Ishikawa (cell line): ENCODE data around the gene ADPRM.

Source experiments
- CEBPB ChIP-seq: IDR thresholded peaks from 2 replicates; pipeline ENCODE4 v1.6.1; 2012
- CREB1 ChIP-seq: IDR thresholded peaks from 2 replicates; pipeline ENCODE4 v1.6.1; 2012; ENCODE audit warnings: low read depth
- EGR1 ChIP-seq: IDR thresholded peaks from 2 replicates; pipeline ENCODE4 v1.6.1; 2012
- EP300 ChIP-seq: IDR thresholded peaks from 2 replicates; pipeline ENCODE4 v1.6.1; 2012; ENCODE audit warnings: borderline replicate concordance
- FOXM1 ChIP-seq: IDR thresholded peaks from 2 replicates; pipeline ENCODE4 v1.6.1; 2012; ENCODE audit warnings: low read depth, borderline replicate concordance
- NFIC ChIP-seq: IDR thresholded peaks from 2 replicates; pipeline ENCODE4 v1.6.1; 2012
- RAD21 ChIP-seq: IDR thresholded peaks from 2 replicates; pipeline ENCODE4 v1.6.1; 2012; ENCODE audit warnings: low read depth
- TAF1 ChIP-seq: IDR thresholded peaks from 2 replicates; pipeline ENCODE4 v1.6.1; 2012; ENCODE audit warnings: low read depth, mild to moderate bottlenecking
- TCF12 ChIP-seq: IDR thresholded peaks from 2 replicates; pipeline ENCODE4 v1.6.1; 2012; ENCODE audit warnings: low read depth
- TEAD4 ChIP-seq: IDR thresholded peaks from 2 replicates; pipeline ENCODE4 v1.6.1; 2012
- YY1 ChIP-seq: IDR thresholded peaks from 2 replicates; pipeline ENCODE4 v1.6.1; 2012; ENCODE audit warnings: low read depth
- ZBTB7A ChIP-seq: IDR thresholded peaks from 2 replicates; pipeline ENCODE4 v1.6.1; 2012; ENCODE audit warnings: low read depth
- TF ChIP-seq, protein P1 (sequence below): IDR thresholded peaks from 2 replicates; pipeline ENCODE4 v1.6.1; 2012
- TF ChIP-seq, protein P2 (sequence below): IDR thresholded peaks from 2 replicates; pipeline ENCODE4 v1.6.1; 2012
- TF ChIP-seq, protein P3 (sequence below): IDR thresholded peaks from 2 replicates; pipeline ENCODE4 v1.6.1; 2012; ENCODE audit warnings: low read depth, mild to moderate bottlenecking

The ADPRM gene

DNA sequence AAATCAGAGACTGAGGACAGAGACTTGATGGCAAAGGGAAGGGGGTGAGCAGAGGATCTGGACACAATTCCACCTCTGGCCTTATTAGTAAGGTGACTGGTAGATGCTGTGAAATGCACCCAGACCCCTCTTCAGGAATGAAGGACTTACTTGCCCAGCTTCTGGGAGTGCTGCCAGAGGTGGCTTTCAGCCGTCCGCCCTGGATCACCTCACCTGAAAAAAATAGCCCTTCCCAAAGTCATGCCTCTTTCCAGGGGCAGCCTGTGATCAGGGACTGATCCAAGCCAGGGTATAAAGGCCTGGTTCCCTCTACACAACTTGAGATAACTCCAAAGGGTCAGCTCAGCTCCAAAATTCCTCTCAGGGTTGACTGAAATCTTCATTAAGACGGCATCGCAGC is 52.8 kb downstream of the ADPRM start:
- TF ChIP-seq CEBPB: no peak

DNA sequence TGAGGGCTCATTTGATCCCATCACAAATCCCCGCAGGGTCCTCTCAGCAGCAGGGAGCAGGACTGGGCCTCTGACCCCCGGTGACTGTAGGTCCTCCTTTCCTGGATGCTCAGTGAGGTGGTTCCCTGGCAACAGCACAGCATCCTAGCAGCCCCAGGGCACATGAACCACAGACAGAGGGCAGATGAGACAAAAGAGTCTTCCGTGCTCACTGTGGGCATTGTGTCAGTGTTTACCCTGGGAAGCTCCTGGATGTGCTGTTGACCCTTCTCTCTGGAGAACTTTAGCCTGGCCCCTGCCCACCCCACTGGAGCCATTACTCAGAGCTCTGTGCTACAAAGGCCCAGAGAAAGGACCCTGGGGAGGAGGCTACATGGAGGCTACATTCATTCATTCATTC is 54.2 kb downstream of the ADPRM start:
- TF ChIP-seq TCF12: no peak
- TF ChIP-seq, protein P1, sequence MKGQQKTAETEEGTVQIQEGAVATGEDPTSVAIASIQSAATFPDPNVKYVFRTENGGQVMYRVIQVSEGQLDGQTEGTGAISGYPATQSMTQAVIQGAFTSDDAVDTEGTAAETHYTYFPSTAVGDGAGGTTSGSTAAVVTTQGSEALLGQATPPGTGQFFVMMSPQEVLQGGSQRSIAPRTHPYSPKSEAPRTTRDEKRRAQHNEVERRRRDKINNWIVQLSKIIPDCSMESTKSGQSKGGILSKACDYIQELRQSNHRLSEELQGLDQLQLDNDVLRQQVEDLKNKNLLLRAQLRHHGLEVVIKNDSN: no peak
- TF ChIP-seq TEAD4: no peak
- no peak for TF ChIP-seq NFIC
- no peak for TF ChIP-seq CEBPB
- no peak for TF ChIP-seq CREB1
- TF ChIP-seq, protein P2, sequence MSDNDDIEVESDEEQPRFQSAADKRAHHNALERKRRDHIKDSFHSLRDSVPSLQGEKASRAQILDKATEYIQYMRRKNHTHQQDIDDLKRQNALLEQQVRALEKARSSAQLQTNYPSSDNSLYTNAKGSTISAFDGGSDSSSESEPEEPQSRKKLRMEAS: no peak
- TF ChIP-seq, protein P3, sequence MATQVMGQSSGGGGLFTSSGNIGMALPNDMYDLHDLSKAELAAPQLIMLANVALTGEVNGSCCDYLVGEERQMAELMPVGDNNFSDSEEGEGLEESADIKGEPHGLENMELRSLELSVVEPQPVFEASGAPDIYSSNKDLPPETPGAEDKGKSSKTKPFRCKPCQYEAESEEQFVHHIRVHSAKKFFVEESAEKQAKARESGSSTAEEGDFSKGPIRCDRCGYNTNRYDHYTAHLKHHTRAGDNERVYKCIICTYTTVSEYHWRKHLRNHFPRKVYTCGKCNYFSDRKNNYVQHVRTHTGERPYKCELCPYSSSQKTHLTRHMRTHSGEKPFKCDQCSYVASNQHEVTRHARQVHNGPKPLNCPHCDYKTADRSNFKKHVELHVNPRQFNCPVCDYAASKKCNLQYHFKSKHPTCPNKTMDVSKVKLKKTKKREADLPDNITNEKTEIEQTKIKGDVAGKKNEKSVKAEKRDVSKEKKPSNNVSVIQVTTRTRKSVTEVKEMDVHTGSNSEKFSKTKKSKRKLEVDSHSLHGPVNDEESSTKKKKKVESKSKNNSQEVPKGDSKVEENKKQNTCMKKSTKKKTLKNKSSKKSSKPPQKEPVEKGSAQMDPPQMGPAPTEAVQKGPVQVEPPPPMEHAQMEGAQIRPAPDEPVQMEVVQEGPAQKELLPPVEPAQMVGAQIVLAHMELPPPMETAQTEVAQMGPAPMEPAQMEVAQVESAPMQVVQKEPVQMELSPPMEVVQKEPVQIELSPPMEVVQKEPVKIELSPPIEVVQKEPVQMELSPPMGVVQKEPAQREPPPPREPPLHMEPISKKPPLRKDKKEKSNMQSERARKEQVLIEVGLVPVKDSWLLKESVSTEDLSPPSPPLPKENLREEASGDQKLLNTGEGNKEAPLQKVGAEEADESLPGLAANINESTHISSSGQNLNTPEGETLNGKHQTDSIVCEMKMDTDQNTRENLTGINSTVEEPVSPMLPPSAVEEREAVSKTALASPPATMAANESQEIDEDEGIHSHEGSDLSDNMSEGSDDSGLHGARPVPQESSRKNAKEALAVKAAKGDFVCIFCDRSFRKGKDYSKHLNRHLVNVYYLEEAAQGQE: no peak
- TF ChIP-seq YY1: no peak
- TF ChIP-seq EGR1: no peak
- no peak for TF ChIP-seq EP300
- no peak for TF ChIP-seq RAD21
- no peak for TF ChIP-seq ZBTB7A
- TF ChIP-seq FOXM1: no peak
- TF ChIP-seq TAF1: no peak

DNA sequence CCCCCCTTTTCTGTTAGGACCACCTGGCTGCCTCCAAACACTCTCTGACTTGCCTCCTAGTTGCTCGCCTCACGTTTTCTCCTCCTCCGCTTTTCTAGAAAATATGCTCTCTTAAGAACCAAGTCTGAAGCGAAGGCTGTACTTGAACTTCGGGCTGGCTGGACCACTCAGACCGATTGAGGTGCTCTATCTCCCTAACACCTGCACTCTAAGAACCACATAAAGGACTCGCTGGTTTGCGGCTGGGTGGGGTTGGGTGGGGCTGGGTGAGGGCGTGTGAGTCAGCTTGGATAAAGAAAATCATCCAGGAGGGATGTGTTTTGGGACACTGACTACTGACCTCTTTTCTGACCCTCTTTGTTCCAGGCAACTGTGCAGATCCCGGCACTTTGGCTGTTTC is 55.3 kb downstream of the ADPRM start:
- TF ChIP-seq YY1 (no peak), ZBTB7A (no peak), FOXM1 (no peak)

DNA sequence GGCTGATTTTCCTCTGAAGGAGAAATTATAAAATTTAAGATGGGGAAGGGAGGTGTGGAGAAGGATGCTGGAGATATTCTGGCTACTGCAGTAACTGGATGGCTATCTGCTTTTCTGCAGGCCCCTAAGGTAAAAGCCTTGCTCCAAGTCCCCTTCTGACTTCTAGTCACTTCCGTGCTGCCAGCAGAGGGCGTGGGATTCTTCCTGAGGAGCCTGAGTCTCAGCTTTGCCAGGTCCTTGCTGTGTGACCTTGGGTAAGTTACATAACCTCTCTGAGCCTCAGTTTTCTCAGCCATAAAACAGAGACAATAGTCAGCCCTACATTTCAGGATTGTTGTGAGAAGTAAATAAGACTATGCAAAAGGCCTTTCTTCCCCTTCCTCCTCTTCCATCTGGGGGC is 56.7 kb downstream of the ADPRM start:
- no peak for TF ChIP-seq NFIC
- no peak for TF ChIP-seq YY1
- TF ChIP-seq FOXM1: no peak
- no peak for TF ChIP-seq EGR1
- TF ChIP-seq, protein P3: no peak
- no peak for TF ChIP-seq TCF12
- TF ChIP-seq RAD21: peak; percentile 19; the same call in 1 of the 2 replicates
- no peak for TF ChIP-seq EP300
- TF ChIP-seq, protein P2: no peak

DNA sequence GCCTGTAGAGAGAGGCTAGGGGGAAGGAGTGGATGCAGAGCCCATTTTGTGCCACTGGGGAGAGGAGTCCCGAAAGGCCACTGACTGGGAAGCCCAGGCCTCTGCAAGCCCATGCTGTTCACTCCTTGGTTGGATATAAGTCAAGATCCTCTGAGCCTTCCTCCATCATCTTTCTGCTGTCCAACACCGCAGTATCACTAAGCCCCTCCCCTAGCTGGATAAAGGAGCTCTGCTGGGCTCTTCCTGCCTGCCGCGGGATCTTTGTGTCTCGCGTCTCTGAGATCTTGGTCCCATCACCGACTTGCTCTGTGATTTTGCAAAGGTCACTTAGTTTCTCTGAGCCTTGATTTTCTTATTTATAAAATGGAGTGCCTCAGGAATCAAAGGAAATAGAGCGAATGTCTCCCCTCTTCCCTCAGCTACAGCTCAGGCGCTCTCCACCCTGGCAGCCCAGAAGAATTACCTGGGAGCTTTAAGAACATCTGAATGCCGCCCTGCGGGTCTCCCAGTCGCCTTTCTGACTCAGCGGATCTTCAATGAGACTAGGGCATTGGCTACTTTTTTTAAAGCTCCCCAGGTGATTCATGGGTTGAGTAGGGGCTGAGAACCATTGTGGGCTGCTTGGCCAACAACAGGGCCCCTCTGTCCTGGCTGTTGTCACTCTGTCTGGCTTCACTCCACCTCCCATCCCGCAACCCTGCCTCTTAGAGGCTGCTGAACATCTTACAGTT is 57.6 kb downstream of the ADPRM start:
- TF ChIP-seq, protein P1: no peak
- TF ChIP-seq EP300: no peak
- TF ChIP-seq TCF12: no peak
- TF ChIP-seq, protein P2: no peak
- TF ChIP-seq, protein P3: no peak
- TF ChIP-seq YY1: no peak
- no peak for TF ChIP-seq TEAD4
- no peak for TF ChIP-seq CREB1
- TF ChIP-seq ZBTB7A: no peak
- TF ChIP-seq CEBPB: no peak
- no peak for TF ChIP-seq EGR1
- no peak for TF ChIP-seq TAF1
- no peak for TF ChIP-seq NFIC
- TF ChIP-seq FOXM1: no peak
- TF ChIP-seq RAD21: no peak
